Ishikawa (cell line): ENCODE results near the gene ALKBH7.

Experiments
- CEBPB ChIP-seq: IDR thresholded peaks from 2 replicates; pipeline ENCODE4 v1.6.1; 2012
- CREB1 ChIP-seq: IDR thresholded peaks from 2 replicates; pipeline ENCODE4 v1.6.1; 2012; ENCODE audit warnings: low read depth
- EGR1 ChIP-seq: IDR thresholded peaks from 2 replicates; pipeline ENCODE4 v1.6.1; 2012
- EP300 ChIP-seq: IDR thresholded peaks from 2 replicates; pipeline ENCODE4 v1.6.1; 2012; ENCODE audit warnings: borderline replicate concordance
- FOXM1 ChIP-seq: IDR thresholded peaks from 2 replicates; pipeline ENCODE4 v1.6.1; 2012; ENCODE audit warnings: low read depth, borderline replicate concordance
- NFIC ChIP-seq: IDR thresholded peaks from 2 replicates; pipeline ENCODE4 v1.6.1; 2012
- RAD21 ChIP-seq: IDR thresholded peaks from 2 replicates; pipeline ENCODE4 v1.6.1; 2012; ENCODE audit warnings: low read depth
- TAF1 ChIP-seq: IDR thresholded peaks from 2 replicates; pipeline ENCODE4 v1.6.1; 2012; ENCODE audit warnings: low read depth, mild to moderate bottlenecking
- TCF12 ChIP-seq: IDR thresholded peaks from 2 replicates; pipeline ENCODE4 v1.6.1; 2012; ENCODE audit warnings: low read depth
- TEAD4 ChIP-seq: IDR thresholded peaks from 2 replicates; pipeline ENCODE4 v1.6.1; 2012
- YY1 ChIP-seq: IDR thresholded peaks from 2 replicates; pipeline ENCODE4 v1.6.1; 2012; ENCODE audit warnings: low read depth
- ZBTB7A ChIP-seq: IDR thresholded peaks from 2 replicates; pipeline ENCODE4 v1.6.1; 2012; ENCODE audit warnings: low read depth
- TF ChIP-seq, protein P1 (sequence below): IDR thresholded peaks from 2 replicates; pipeline ENCODE4 v1.6.1; 2012; ENCODE audit warnings: low read depth, mild to moderate bottlenecking
- TF ChIP-seq, protein P2 (sequence below): IDR thresholded peaks from 2 replicates; pipeline ENCODE4 v1.6.1; 2012
- TF ChIP-seq, protein P3 (sequence below): IDR thresholded peaks from 2 replicates; pipeline ENCODE4 v1.6.1; 2012

ALKBH7 gene

DNA sequence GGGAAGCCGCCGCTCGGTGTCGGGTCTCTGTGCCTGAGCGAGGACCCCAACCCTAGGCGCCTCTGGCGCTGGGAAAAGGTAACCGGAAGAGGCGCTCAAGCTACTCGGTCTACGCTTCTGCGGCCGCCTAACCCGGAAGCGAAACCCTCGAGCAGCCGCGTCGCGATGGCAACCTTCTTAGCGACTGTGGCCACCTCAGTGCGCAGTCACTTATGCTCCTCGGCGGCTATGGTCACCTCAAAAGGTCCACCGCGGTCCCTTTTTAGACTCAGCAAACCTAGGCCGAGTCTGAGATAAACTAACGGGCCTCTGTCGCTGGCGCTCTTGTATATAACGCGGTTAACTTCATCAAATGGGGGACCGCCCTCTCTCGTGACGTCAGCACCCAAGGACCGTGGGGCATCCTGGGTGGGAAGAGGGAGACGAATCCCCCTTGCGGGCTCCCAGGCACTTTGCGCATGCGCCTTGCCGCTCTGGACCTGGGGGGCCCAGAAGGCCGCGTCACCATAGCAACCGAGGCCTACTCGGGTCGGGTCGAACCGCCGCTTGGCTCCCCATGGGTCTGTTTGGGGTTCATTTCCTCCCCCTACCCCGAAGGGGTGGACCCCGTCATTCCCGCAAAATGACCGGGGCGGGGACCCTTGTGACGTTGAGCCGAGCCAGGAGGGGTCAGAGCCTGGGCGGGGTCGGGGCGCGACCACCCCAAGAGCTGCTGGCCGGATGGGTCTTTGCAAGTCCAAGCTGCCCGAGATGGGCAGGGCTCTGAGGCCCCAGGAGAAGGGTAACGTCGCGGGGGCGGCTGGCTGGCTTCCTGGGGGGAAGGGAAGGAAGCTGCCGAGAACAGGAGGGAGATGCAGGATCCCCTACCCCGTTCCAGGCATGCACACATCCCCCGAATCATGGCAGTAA lies 20.7 kb downstream of the ALKBH7 start, which contains the start of gene GTF2F1:
Gene GTF2F1, minus strand, starts transcription at position 91 of the 909 bp plus-strand sequence. CDS start 169 bp downstream, outside the sequence.
- no peak for TF ChIP-seq TEAD4
- TF ChIP-seq EP300, result 0 out of 2 replicates have a peak, but pooled peaks have one; percentile 32
- peak; percentile 12; the same call in 1 of the 2 replicates for TF ChIP-seq ZBTB7A
- TF ChIP-seq TAF1, result peak; percentile 79
- TF ChIP-seq TCF12, result peak; percentile 57; the same call in 1 of the 2 replicates
- no peak for TF ChIP-seq NFIC
- TF ChIP-seq, protein P1, sequence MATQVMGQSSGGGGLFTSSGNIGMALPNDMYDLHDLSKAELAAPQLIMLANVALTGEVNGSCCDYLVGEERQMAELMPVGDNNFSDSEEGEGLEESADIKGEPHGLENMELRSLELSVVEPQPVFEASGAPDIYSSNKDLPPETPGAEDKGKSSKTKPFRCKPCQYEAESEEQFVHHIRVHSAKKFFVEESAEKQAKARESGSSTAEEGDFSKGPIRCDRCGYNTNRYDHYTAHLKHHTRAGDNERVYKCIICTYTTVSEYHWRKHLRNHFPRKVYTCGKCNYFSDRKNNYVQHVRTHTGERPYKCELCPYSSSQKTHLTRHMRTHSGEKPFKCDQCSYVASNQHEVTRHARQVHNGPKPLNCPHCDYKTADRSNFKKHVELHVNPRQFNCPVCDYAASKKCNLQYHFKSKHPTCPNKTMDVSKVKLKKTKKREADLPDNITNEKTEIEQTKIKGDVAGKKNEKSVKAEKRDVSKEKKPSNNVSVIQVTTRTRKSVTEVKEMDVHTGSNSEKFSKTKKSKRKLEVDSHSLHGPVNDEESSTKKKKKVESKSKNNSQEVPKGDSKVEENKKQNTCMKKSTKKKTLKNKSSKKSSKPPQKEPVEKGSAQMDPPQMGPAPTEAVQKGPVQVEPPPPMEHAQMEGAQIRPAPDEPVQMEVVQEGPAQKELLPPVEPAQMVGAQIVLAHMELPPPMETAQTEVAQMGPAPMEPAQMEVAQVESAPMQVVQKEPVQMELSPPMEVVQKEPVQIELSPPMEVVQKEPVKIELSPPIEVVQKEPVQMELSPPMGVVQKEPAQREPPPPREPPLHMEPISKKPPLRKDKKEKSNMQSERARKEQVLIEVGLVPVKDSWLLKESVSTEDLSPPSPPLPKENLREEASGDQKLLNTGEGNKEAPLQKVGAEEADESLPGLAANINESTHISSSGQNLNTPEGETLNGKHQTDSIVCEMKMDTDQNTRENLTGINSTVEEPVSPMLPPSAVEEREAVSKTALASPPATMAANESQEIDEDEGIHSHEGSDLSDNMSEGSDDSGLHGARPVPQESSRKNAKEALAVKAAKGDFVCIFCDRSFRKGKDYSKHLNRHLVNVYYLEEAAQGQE, result no peak
- TF ChIP-seq, protein P2, sequence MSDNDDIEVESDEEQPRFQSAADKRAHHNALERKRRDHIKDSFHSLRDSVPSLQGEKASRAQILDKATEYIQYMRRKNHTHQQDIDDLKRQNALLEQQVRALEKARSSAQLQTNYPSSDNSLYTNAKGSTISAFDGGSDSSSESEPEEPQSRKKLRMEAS, result peak; percentile 70
- peak; percentile 77; the same call in 1 of the 2 replicates for TF ChIP-seq YY1
- TF ChIP-seq RAD21, result no peak
- TF ChIP-seq EGR1, result peak; percentile 37; the same call in 1 of the 2 replicates
- TF ChIP-seq CREB1, result peak; percentile 66
- TF ChIP-seq CEBPB, result no peak
- TF ChIP-seq FOXM1, result no peak
- TF ChIP-seq, protein P3, sequence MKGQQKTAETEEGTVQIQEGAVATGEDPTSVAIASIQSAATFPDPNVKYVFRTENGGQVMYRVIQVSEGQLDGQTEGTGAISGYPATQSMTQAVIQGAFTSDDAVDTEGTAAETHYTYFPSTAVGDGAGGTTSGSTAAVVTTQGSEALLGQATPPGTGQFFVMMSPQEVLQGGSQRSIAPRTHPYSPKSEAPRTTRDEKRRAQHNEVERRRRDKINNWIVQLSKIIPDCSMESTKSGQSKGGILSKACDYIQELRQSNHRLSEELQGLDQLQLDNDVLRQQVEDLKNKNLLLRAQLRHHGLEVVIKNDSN, result no peak

DNA sequence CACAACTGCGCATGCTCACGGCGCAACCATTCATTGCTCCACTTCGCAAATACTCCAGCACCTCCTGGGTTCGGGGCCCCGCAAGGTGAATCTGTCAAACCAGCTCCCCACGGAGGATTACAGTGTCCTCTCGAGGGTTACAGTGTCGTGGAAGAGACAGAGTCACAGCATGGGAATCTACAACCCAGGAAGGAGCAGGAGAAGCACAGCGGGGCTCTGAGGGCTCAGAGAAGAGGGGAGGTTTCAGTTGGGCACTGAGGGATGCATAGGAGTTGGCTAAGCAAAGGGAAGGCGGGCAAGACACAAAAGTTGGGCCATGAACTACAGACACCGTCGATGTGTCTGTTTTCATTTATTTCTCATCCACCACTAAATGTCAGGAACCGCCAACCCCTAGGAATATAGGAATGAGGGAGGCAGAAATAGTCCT lies 21.4 kb downstream of the ALKBH7 start:
- TF ChIP-seq RAD21 (no peak), TEAD4 (no peak), YY1 (no peak)
- TF ChIP-seq, protein P2, result no peak

DNA sequence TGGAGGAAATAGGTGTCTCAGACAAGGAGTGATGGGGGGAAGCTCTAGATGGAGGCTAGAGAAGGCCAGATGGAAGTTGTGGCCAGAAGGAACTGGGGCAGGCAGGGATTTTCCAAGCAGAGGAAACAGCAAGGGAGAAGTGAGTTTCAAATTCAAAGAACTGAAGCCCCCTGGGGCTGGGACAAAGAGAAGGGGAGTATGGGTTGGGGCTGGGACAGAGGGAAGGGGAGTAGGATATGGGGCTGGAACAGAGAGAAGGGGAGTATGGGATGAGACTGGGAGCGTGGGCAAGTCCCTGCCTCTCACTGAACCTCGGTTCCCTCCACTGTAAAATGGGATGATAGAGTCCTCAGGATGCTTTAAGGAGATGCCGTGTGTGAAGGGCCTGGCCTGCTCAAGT lies 22.2 kb downstream of the ALKBH7 start:
- no peak for TF ChIP-seq RAD21
- no peak for TF ChIP-seq CREB1
- TF ChIP-seq FOXM1, result no peak
- no peak for TF ChIP-seq EGR1
- TF ChIP-seq, protein P2, result no peak
- TF ChIP-seq EP300, result no peak
- TF ChIP-seq, protein P3, result no peak
- no peak for TF ChIP-seq TCF12
- TF ChIP-seq TEAD4, result no peak
- no peak for TF ChIP-seq CEBPB
- TF ChIP-seq, protein P1, result no peak
- no peak for TF ChIP-seq ZBTB7A
- no peak for TF ChIP-seq TAF1
- TF ChIP-seq YY1, result no peak
- no peak for TF ChIP-seq NFIC

DNA sequence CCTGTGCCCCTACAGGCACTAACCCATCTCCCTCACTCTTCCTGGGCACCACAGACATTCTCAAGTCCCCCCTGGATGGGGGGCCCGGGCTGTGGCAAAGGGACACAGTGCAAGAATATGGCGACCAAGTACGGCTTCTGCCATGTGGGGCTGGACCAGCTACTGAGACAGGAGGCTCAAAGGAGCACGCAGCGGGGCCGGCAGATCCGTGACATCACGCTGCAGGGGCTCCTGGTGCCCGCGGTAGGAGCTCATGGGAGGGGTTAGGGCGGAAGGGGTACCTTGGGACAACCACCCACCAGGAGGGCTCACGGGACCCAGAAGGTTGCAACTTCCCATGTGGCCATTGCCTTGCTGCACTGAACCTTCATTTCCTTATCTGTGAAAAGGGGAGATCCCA lies 23.7 kb downstream of the ALKBH7 start:
- TF ChIP-seq EGR1 (no peak), ZBTB7A (no peak), RAD21 (no peak), TEAD4 (no peak), FOXM1 (no peak), CEBPB (no peak), TAF1 (no peak), YY1 (no peak), CREB1 (no peak), TCF12 (no peak), NFIC (no peak), EP300 (no peak)
- TF ChIP-seq, protein P3, result no peak
- TF ChIP-seq, protein P1, result no peak
- TF ChIP-seq, protein P2, result no peak
